DND-41 (cell line): ENCODE results near the gene ZSWIM8.
"Not testable (repeated sequence)": the region's sequence is repeated elsewhere in the genome, so short reads cannot be mapped to it uniquely, and the experiment has no call there.

ENCODE experiments used
- ATAC-seq: fragments of 200-7000 bp; cut with Tn5 transposase; 3 replicates; pipeline ENCODE4 v1.9.1; 2021; ENCODE audit warnings: low read depth; ENCODE audit not compliant: insufficient read depth
- DNase-seq: peaks from one replicate; pipeline ENCODE4 v3.0.0-alpha.2; 2020
- H2AFZ ChIP-seq: 2 replicates; pipeline ENCODE4 v1.6.0; 2012; ENCODE audit warnings: low read depth, low read length
- H3K27ac ChIP-seq: 2 replicates; pipeline ENCODE4 v1.5.1; 2012; ENCODE audit warnings: low read length, inconsistent platforms
- H3K27me3 ChIP-seq: fragments of 200-600 bp; sonication (generic); 2 replicates; pipeline ENCODE4 v1.6.0; 2012; ENCODE audit warnings: low read length, mild to moderate bottlenecking, inconsistent platforms; ENCODE audit not compliant: insufficient read depth, poor library complexity
- H3K36me3 ChIP-seq: 2 replicates; pipeline ENCODE4 v1.5.1; 2012; ENCODE audit warnings: low read length, inconsistent platforms; ENCODE audit not compliant: insufficient read depth
- H3K4me1 ChIP-seq: 2 replicates; pipeline ENCODE4 v1.5.1; 2012; ENCODE audit warnings: mild to moderate bottlenecking, low read length; ENCODE audit not compliant: insufficient read depth
- H3K4me2 ChIP-seq: 2 replicates; pipeline ENCODE4 v1.6.0; 2012; ENCODE audit warnings: mild to moderate bottlenecking, moderate library complexity, low read length, inconsistent platforms; ENCODE audit not compliant: insufficient read depth
- H3K4me3 ChIP-seq, 2 experiments: fragments of 200-600 bp in 1 of 2; shearing (Covaris generic) in 1 of 2; 2 replicates each; pipeline ENCODE4 v1.5.1; 2012 to 2016; ENCODE audit warnings: inconsistent platforms in 2 of 2, low read length in 2 of 2, mild to moderate bottlenecking in 2 of 2, low read depth in 1 of 2, moderate library complexity in 1 of 2
- H3K79me2 ChIP-seq: 2 replicates; pipeline ENCODE4 v1.6.0; 2012; ENCODE audit warnings: low read length, inconsistent platforms; ENCODE audit not compliant: insufficient read depth
- H3K9ac ChIP-seq: 2 replicates; pipeline ENCODE4 v1.6.0; 2012; ENCODE audit warnings: low read depth, mild to moderate bottlenecking, inconsistent platforms, low read length, moderate library complexity
- H3K9me3 ChIP-seq: 2 replicates; pipeline ENCODE4 v1.5.1; 2012; ENCODE audit warnings: low read length, moderate library complexity, mild to moderate bottlenecking, inconsistent platforms; ENCODE audit not compliant: insufficient read depth, severe bottlenecking
- H4K20me1 ChIP-seq: 2 replicates; pipeline ENCODE4 v1.6.0; 2012; ENCODE audit warnings: low read length; ENCODE audit not compliant: insufficient read depth
- CTCF ChIP-seq: IDR thresholded peaks from 2 replicates; pipeline ENCODE4 v1.5.1; 2012; ENCODE audit warnings: borderline replicate concordance, low read length, moderate library complexity, mild to moderate bottlenecking; ENCODE audit not compliant: poor library complexity, severe bottlenecking; ENCODE audit errors: extremely low read depth
- EZH2 ChIP-seq: IDR thresholded peaks from 3 replicates; pipeline ENCODE4 v1.6.1; 2012; ENCODE audit warnings: borderline replicate concordance, low read depth, mild to moderate bottlenecking, moderate library complexity, low read length, inconsistent platforms; ENCODE audit not compliant: severe bottlenecking

The ZSWIM8 gene

DNA sequence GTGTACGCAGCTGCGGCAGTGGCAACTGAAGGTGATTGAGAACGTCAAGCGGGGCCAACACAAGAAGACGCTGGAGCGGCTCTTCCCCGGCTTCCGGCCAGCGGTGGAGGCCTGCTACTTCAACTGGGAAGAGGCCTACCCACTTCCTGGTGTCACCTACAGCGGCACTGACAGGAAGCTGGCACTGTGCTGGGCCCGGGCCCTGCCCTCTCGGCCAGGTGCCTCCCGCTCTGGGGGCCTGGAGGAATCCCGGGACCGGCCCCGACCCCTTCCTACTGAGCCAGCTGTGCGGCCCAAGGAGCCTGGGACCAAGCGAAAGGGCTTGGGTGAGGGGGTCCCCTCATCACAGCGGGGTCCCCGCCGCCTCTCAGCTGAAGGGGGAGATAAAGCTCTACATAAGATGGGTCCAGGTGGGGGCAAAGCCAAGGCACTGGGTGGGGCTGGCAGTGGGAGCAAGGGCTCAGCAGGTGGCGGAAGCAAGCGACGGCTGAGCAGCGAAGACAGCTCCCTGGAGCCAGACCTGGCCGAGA lies 6.5 kb downstream of the ZSWIM8 start:
- no peaks in the 10 kb centered on the region for H3K9me3 ChIP-seq
- peaks cover 21% of the 10 kb centered on the region for H4K20me1 ChIP-seq
- no peak overlapping the region for H2AFZ ChIP-seq
- peaks cover 15% of the 10 kb centered on the region for H3K79me2 ChIP-seq
- no peak overlapping the region for H3K4me2 ChIP-seq
- H3K4me3 ChIP-seq = no peak overlapping the region
- H3K27me3 ChIP-seq = no peaks in the 10 kb centered on the region
- no peak overlapping the region for H3K27ac ChIP-seq
- peaks cover 76% of the 10 kb centered on the region for H3K36me3 ChIP-seq
- H3K4me1 ChIP-seq = peaks cover 6% of the 10 kb centered on the region
- H3K9ac ChIP-seq = no peak overlapping the region
- no peak for DNase-seq
- no peak for ATAC-seq
- TF ChIP-seq CTCF = no peak
- no peak for TF ChIP-seq EZH2

DNA sequence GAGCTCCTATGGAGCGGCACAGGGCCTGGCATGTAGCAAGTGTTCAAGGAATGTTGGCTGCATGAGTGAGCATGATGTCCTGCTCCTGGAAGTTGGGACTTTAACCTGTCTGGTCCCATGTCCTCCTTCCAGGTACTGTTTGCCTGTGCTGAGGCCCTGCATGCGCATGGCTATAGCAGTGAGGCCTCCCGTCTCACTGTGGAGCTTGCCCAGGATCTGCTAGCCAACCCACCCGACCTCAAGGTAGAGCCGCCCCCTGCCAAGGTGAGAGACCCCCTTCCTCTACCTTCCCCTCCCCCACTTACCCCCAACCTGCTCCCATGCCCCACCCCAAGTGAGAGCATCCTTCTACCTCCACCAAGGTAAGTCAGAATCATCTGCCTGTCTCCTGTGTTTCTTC lies 8.1 kb downstream of the ZSWIM8 start:
- Histone ChIP-seq H3K4me3 (no peak overlapping the region), H3K79me2 (peaks cover 1% of the 10 kb centered on the region; the same call in 1 of the 2 replicates), H3K9me3 (no peaks in the 10 kb centered on the region), H3K4me2 (no peak overlapping the region), H3K27ac (no peak overlapping the region), H2AFZ (no peak overlapping the region), H3K27me3 (no peaks in the 10 kb centered on the region), H3K4me1 (no peaks in the 10 kb centered on the region), H4K20me1 (peaks cover 14% of the 10 kb centered on the region), H3K36me3 (peaks cover 88% of the 10 kb centered on the region), H3K9ac (no peak overlapping the region)
- ATAC-seq (no peak), DNase-seq (no peak)
- TF ChIP-seq CTCF = no peak
- no peak for TF ChIP-seq EZH2

DNA sequence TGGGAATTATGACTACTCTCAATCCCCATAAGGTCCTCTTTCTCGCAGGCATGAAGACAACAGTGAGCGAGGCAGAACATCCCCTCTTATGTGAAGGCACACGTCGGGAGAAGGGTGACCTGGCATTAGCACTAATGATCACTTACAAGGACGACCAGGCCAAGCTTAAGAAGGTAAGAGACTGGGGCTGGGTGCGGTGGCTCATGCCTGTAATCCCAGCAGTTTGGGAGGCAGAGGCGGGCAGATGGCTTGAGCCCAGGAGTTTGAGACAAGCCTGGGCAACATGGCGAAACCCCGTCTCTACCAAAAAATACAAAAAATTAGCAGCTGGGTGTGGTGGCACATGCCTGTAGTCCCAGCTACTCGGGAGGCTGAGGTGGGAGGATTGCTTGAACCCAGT lies 10.1 kb downstream of the ZSWIM8 start:
- not testable (repeated sequence) for H2AFZ ChIP-seq, H3K9ac ChIP-seq, H4K20me1 ChIP-seq, H3K79me2 ChIP-seq, DNase-seq, H3K4me3 ChIP-seq, ATAC-seq, H3K27me3 ChIP-seq, H3K9me3 ChIP-seq, H3K4me2 ChIP-seq, H3K27ac ChIP-seq, H3K4me1 ChIP-seq
- peaks cover 88% of the 10 kb centered on the region for H3K36me3 ChIP-seq

GRCh38 chr10:73796035-73796434 lies 10.6 kb downstream of the ZSWIM8 start:
- H3K4me2 ChIP-seq, H4K20me1 ChIP-seq, H3K79me2 ChIP-seq, H3K9ac ChIP-seq, DNase-seq, ATAC-seq, H2AFZ ChIP-seq, H3K4me1 ChIP-seq, H3K27me3 ChIP-seq, H3K9me3 ChIP-seq, H3K27ac ChIP-seq, H3K4me3 ChIP-seq: not testable (repeated sequence)
- H3K36me3 ChIP-seq = peaks cover 90% of the 10 kb centered on the region
